Endothelial cell of umbilical vein (primary cell): Measurements from ENCODE around the gene VTA1. TPM values are rescaled to one million over a fixed set of nuclear protein-coding genes. Genes with fewer than 3 reads are reported as not detected.

ENCODE experiments used
- BruUV-seq: library from RNA; stranded (reverse); fragments of 400-500 nt; replicated peaks from 2 replicates; lab custom pipeline; 2021; lab: Mats Ljungman, UMichigan
- CTCF ChIA-PET: fragments of 300-600, 350-600 bp; sonication (Branson Sonifier 250); formaldehyde crosslinking; loops from one replicate; lab custom pipeline; 2021; ENCODE audit warnings: antibody characterized with exemption, inconsistent platforms; lab: Charles Lee
- POLR2A ChIA-PET: fragments of 300-600, 350-600 bp; sonication (Branson Sonifier 250); formaldehyde crosslinking; loops from one replicate; lab custom pipeline; 2021; ENCODE audit warnings: antibody characterized with exemption, inconsistent platforms; lab: Charles Lee
- DNase-seq: peaks from one replicate; pipeline ENCODE4 v3.0.0-alpha.2; 2011; ENCODE audit warnings: low read depth, low spot score
- FAIRE-seq: peaks from 2 replicates; lab custom pipeline; 2011; peaks lifted over from hg19 to GRCh38; lab: Jason Lieb, UNC
- H2AFZ ChIP-seq: 2 replicates; pipeline ENCODE4 v1.6.0; 2012; ENCODE audit warnings: low read depth, low read length, control low read depth, inconsistent platforms
- H3K27ac ChIP-seq: 2 replicates; pipeline ENCODE4 v1.5.1; 2011; ENCODE audit warnings: low read depth, mild to moderate bottlenecking, control low read depth, low read length, moderate library complexity; ENCODE audit not compliant: insufficient read depth
- H3K27me3 ChIP-seq, 2 experiments: 2 replicates each; pipeline versions ENCODE4 v1.6.0 to v1.6.1; 2011; ENCODE audit warnings: low read length in 2 of 2, mixed read lengths in 1 of 2; ENCODE audit not compliant: control insufficient read depth in 2 of 2, insufficient read depth in 2 of 2
- H3K36me3 ChIP-seq, 2 experiments: 2 replicates in 1 of 2; 3 replicates in 1 of 2; pipeline ENCODE4 v1.5.1; 2011; ENCODE audit warnings: low read length in 2 of 2, mild to moderate bottlenecking in 1 of 2, moderate library complexity in 1 of 2; ENCODE audit not compliant: control insufficient read depth in 2 of 2, insufficient read depth in 2 of 2; ENCODE audit errors: extremely low read depth in 1 of 2
- H3K4me1 ChIP-seq: 3 replicates; pipeline ENCODE4 v1.5.1; 2011; ENCODE audit warnings: mild to moderate bottlenecking, low read length; ENCODE audit not compliant: control insufficient read depth, insufficient read depth; ENCODE audit errors: extremely low read depth
- H3K4me2 ChIP-seq: 2 replicates; pipeline ENCODE4 v1.6.1; 2011; ENCODE audit warnings: low read length, control low read depth, mixed read lengths; ENCODE audit not compliant: insufficient read depth
- H3K4me3 ChIP-seq, 3 experiments: fragments of 200-600 bp in 1 of 3; sonication (generic), shearing (Covaris generic) in 1 of 3; replicated peaks in 1 of 3; 2 replicates each; pipeline ENCODE4 v1.5.1; 2011 to 2016; ENCODE audit warnings: control low read depth in 3 of 3, low read length in 3 of 3, mild to moderate bottlenecking in 2 of 3, inconsistent platforms in 1 of 3, low read depth in 1 of 3, moderate library complexity in 1 of 3; ENCODE audit not compliant: insufficient read depth in 1 of 3
- H3K79me2 ChIP-seq: 2 replicates; pipeline ENCODE4 v1.6.0; 2012; ENCODE audit warnings: low read length, inconsistent platforms; ENCODE audit not compliant: control insufficient read depth, insufficient read depth
- H3K9ac ChIP-seq: replicated peaks from 2 replicates; pipeline ENCODE3; 2011; ENCODE audit warnings: low read length, control low read depth; ENCODE audit not compliant: insufficient read depth; ENCODE audit errors: extremely low read depth
- H3K9me1 ChIP-seq: replicated peaks from 3 replicates; pipeline ENCODE4 v1.6.0; 2011; ENCODE audit warnings: mild to moderate bottlenecking, low read length; ENCODE audit not compliant: control insufficient read depth, insufficient read depth; ENCODE audit errors: extremely low read depth
- H3K9me3 ChIP-seq: replicated peaks from 2 replicates; pipeline ENCODE4 v1.5.1; 2012; ENCODE audit warnings: low read length, inconsistent platforms; ENCODE audit not compliant: control insufficient read depth, insufficient read depth
- H4K20me1 ChIP-seq: replicated peaks from 2 replicates; pipeline ENCODE3; 2011; ENCODE audit warnings: mild to moderate bottlenecking, low read length; ENCODE audit not compliant: control insufficient read depth, insufficient read depth; ENCODE audit errors: extremely low read depth
- CTCF ChIP-seq, 2 donors: IDR thresholded peaks; 1 replicate in 1 of 2; 2 replicates in 1 of 2; pipeline ENCODE4 v1.5.1; 2011; ENCODE audit warnings: low read length in 2 of 2, mild to moderate bottlenecking in 2 of 2, moderate library complexity in 2 of 2, control low read depth in 1 of 2, inconsistent platforms in 1 of 2, low read depth in 1 of 2; ENCODE audit not compliant: insufficient read depth in 1 of 2; ENCODE audit errors: extremely low read depth in 1 of 2
- EZH2 ChIP-seq: IDR thresholded peaks from 2 replicates; pipeline ENCODE4 v1.6.1; 2012; ENCODE audit warnings: borderline replicate concordance, low read depth, mild to moderate bottlenecking, moderate library complexity, low read length, inconsistent platforms; ENCODE audit not compliant: severe bottlenecking
- FOS ChIP-seq: IDR thresholded peaks from 2 replicates; pipeline ENCODE4 v1.6.1; 2011; ENCODE audit warnings: mild to moderate bottlenecking, low read length, moderate library complexity, borderline replicate concordance; ENCODE audit not compliant: insufficient read depth
- GATA2 ChIP-seq: IDR thresholded peaks from 2 replicates; pipeline ENCODE4 v1.7.0; 2011; ENCODE audit warnings: low read depth, mild to moderate bottlenecking, moderate library complexity, mixed read lengths, low read length; ENCODE audit not compliant: insufficient read length, insufficient read depth
- JUN ChIP-seq: IDR thresholded peaks from 2 replicates; pipeline ENCODE4 v1.6.1; 2011; ENCODE audit warnings: borderline replicate concordance, low read depth; ENCODE audit not compliant: insufficient read length, insufficient read depth
- MAX ChIP-seq: IDR thresholded peaks from 2 replicates; pipeline ENCODE4 v1.6.1; 2011; ENCODE audit not compliant: insufficient read depth, insufficient read length
- MYC ChIP-seq: IDR thresholded peaks from one replicate; pipeline ENCODE4 v1.6.1; 2011; ENCODE audit warnings: mild to moderate bottlenecking, low read depth, low read length
- POLR2A ChIP-seq: IDR thresholded peaks from 2 replicates; pipeline ENCODE4 v1.6.1; 2012; ENCODE audit warnings: low read depth, mild to moderate bottlenecking, control low read depth, low read length
- POLR2AphosphoS5 ChIP-seq: IDR thresholded peaks from 2 replicates; pipeline ENCODE4 v1.6.1; 2012; ENCODE audit warnings: low read depth, mild to moderate bottlenecking, control low read depth, low read length, moderate library complexity; ENCODE audit not compliant: insufficient read depth
- dilution Hi-C: fragments of 300-500 bp; cut with MboI; formaldehyde crosslinking; loops from one replicate; pipeline ENCODE4 v1.15.0; 2019; ENCODE audit warnings: low sequenced_read_pairs; ENCODE audit not compliant: extremely low pct_ligation_motif_present
- intact Hi-C: fragments of 100-400 bp; cut with micrococcal nuclease; formaldehyde crosslinking; loops from one replicate; pipeline ENCODE4 v1.10.0; 2022
- polyA plus RNA-seq, 4 experiments: library from polyadenylated mRNA; depleted of rRNA in 3 of 4; stranded (reverse) in 3 of 4; unstranded in 1 of 4; fragments of >200 nt; gene quantifications; 2 replicates each; pipeline versions ENCODE4 v1.2.1 to v1.2.3, GENCODE V29; 2011 to 2012; ENCODE audit warnings: missing spikeins in 1 of 4
- total RNA-seq: library from RNA; stranded (reverse); gene quantifications from 2 replicates; pipeline ENCODE4 v1.2.3, GENCODE V29; 2021

Gene VTA1
- total and polyA plus RNA-seq, 2 donors (not counting 3 experiments of a cell fraction or from before 2014, with no cell fraction given) = 39.0 to 40.9 TPM

- H3K4me3 ChIP-seq = no peak overlapping the region
- no TSS peak for BruUV-seq
- no peaks in the 10 kb centered on the region for H4K20me1 ChIP-seq
- ChIA-PET POLR2A (no interaction called here), CTCF (no interaction called here)
- dilution Hi-C loops (no loop called here), intact Hi-C loops (no loop called here)
- DNase-seq = no peak
- H3K9me1 ChIP-seq = no peaks in the 10 kb centered on the region
- no peak overlapping the region for H3K9ac ChIP-seq
- no peaks in the 10 kb centered on the region for H3K4me1 ChIP-seq
- no peaks in the 10 kb centered on the region for H3K27me3 ChIP-seq
- H3K27ac ChIP-seq = no peak overlapping the region
- no peak for FAIRE-seq
- no peaks in the 10 kb centered on the region for H3K36me3 ChIP-seq
- H3K9me3 ChIP-seq = no peaks in the 10 kb centered on the region
- H3K79me2 ChIP-seq = no peaks in the 10 kb centered on the region
- TF ChIP-seq GATA2 = no peak
- TF ChIP-seq POLR2AphosphoS5 = no peak
- TF ChIP-seq FOS = no peak
- TF ChIP-seq MAX = no peak
- no peak for TF ChIP-seq JUN
- TF ChIP-seq CTCF (IDR thresholded peaks at IDR 0.05; ENCODE audit: extremely low read depth in 1 of 2, insufficient read depth in 1 of 2, low read depth in 1 of 2, low read length in 2 of 2) = no peak
- no peak for TF ChIP-seq MYC
- no peak for TF ChIP-seq POLR2A
- no peak for TF ChIP-seq EZH2
- H2AFZ ChIP-seq = no peak overlapping the region
- no peak overlapping the region for H3K4me2 ChIP-seq
Measured at GRCh38 chr6:142260748-142261147, 113.7 kb downstream of the VTA1 start.
